ENCODE measurements around the gene UPF2.

DNA sequence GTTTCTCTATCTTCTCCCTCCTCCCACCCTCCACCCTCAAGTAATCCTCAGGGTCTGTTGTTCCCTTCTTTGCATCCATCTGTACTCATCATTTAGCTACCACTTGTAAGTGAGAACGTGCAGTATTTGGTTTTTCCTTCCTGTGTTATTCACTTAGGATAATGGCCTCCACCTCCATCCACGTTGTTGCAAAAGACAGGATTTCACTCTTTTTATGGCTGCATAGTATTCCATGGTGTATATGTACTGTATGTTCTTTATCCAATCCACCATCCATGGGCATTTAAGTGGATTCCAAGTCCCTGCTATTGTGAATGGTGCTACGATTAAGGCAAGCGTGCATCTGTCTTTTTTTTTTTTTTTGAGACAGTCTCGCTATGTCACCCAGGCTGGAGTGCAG, 147.0 kb downstream of the UPF2 start:
- TF ChIP-seq, protein P1, sequence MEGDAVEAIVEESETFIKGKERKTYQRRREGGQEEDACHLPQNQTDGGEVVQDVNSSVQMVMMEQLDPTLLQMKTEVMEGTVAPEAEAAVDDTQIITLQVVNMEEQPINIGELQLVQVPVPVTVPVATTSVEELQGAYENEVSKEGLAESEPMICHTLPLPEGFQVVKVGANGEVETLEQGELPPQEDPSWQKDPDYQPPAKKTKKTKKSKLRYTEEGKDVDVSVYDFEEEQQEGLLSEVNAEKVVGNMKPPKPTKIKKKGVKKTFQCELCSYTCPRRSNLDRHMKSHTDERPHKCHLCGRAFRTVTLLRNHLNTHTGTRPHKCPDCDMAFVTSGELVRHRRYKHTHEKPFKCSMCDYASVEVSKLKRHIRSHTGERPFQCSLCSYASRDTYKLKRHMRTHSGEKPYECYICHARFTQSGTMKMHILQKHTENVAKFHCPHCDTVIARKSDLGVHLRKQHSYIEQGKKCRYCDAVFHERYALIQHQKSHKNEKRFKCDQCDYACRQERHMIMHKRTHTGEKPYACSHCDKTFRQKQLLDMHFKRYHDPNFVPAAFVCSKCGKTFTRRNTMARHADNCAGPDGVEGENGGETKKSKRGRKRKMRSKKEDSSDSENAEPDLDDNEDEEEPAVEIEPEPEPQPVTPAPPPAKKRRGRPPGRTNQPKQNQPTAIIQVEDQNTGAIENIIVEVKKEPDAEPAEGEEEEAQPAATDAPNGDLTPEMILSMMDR (IDR thresholded peaks at IDR 0.05) = no peak
- no peak for TF ChIP-seq EZH2 (IDR thresholded peaks at IDR 0.05; ENCODE audit: borderline replicate concordance, insufficient read depth, low read depth, low read length, poor library complexity, severe bottlenecking)

Data from B cell (primary cell).